ENCODE results near the gene MIR17HG. TPM values are rescaled to one million over a fixed set of nuclear protein-coding genes. Genes with fewer than 3 reads are reported as not detected.

The MIR17HG gene
- total RNA-seq, 4 donors from 2014 or later = 0.95 to 21.0 (median 4.5) TPM

DNA sequence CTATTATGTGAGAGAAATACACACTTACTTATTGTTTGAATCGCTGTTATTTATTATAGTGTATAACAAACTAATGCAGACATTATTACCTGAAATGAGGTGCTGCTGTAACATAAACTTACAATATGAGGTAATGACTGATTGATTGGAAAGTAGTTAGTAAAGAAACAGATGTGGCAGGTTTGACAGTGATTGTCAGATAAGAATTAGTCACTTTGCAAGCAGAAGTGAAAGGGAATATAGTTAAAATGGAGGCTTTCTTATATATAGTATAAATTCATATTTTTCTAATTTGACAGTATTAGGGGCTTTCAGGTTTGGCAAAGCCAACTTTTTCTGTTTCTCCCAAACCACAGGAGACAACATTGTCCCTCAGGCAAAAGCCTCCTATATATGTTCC, 20.6 kb downstream of the MIR17HG start:
- H3K36me3 ChIP-seq = no peaks in the 10 kb centered on the region
- H3K27me3 ChIP-seq = peaks cover 0 to 5% (median 0%) of the 10 kb centered on the region in 4 donors
- TF ChIP-seq, protein P1, sequence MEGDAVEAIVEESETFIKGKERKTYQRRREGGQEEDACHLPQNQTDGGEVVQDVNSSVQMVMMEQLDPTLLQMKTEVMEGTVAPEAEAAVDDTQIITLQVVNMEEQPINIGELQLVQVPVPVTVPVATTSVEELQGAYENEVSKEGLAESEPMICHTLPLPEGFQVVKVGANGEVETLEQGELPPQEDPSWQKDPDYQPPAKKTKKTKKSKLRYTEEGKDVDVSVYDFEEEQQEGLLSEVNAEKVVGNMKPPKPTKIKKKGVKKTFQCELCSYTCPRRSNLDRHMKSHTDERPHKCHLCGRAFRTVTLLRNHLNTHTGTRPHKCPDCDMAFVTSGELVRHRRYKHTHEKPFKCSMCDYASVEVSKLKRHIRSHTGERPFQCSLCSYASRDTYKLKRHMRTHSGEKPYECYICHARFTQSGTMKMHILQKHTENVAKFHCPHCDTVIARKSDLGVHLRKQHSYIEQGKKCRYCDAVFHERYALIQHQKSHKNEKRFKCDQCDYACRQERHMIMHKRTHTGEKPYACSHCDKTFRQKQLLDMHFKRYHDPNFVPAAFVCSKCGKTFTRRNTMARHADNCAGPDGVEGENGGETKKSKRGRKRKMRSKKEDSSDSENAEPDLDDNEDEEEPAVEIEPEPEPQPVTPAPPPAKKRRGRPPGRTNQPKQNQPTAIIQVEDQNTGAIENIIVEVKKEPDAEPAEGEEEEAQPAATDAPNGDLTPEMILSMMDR (IDR thresholded peaks at IDR 0.05) = no peak
- TF ChIP-seq POLR2A (IDR thresholded peaks at IDR 0.05) = no peak
- H3K9me3 ChIP-seq = no peaks in the 10 kb centered on the region
- H3K4me1 ChIP-seq = no peaks in the 10 kb centered on the region
- intact Hi-C loops (cut with DNase I) = no loop called here
- no peak overlapping the region for H3K4me3 ChIP-seq
- H3K27ac ChIP-seq = no peak overlapping the region
- 96 to 100% methylated on average over 1 of the region's 1 CpG for WGBS, 2 donors
- no peak for DNase-seq

DNA sequence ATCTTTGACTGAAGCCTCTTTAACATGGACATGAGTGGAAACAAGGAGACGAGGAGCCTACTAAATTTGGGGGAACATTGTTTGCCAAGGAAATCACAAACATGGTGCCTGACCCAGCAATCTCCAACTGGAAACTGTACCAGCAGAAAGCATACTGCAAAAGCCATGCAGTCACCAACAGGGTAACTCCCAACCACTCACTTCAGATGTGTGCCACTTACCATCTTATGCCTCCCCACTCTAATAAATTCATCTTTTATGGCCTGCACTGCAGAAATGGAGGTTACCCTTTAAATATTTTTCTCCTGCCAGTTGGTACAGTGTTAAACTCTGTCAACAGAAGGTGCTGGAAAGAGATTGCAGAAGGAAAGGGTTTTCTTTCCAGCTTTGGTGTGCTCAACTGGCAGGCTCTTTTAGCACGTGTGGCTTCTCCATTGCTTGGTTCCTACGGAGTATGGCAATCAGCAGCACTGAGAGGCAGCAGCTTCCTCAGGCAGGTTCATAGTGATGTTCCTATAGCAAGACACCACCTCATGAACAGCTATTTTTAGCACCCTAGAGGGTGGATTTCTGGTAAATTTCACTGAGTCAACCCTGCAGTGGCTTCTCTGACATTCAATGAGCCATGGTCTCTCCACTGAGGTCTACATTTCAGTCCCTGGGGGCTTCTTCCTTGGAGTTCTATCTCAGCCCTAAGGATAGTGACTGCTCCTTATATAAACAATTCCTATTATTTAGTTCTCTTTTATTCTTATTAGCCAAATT, 21.4 kb downstream of the MIR17HG start:
- H3K4me1 ChIP-seq = no peaks in the 10 kb centered on the region
- H3K9me3 ChIP-seq = no peaks in the 10 kb centered on the region
- H3K36me3 ChIP-seq = no peaks in the 10 kb centered on the region
- no peak for DNase-seq
- H3K4me3 ChIP-seq = no peak overlapping the region
- H3K27me3 ChIP-seq = peaks cover 0 to 5% (median 0%) of the 10 kb centered on the region in 4 donors
- 81 to 88% methylated on average over 3 of the region's 3 CpGs for WGBS, 2 donors
- intact Hi-C loops (cut with DNase I) = no loop called here
- no peak for TF ChIP-seq POLR2A (IDR thresholded peaks at IDR 0.05)
- TF ChIP-seq, protein P1 (IDR thresholded peaks at IDR 0.05) = no peak
- H3K27ac ChIP-seq = no peak overlapping the region

DNA sequence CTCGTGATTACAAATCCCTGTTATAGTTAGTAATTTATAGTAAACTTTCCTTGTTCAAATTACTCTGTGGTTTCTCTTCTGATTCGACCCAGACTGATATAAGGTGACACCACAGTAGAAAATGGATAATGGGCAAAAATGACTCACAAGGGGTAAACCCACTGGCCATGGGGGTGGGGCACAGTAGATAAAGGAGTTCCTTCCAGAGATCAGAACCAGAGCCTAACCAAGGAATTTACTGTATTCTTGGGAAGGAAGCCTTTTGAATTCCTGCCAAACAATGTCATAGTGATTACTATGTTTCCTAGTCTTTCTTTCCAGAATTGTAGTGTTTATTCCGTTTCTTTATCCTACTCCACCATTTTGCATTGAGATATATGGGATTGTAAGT, 21.9 kb downstream of the MIR17HG start:
- intact Hi-C loops (cut with DNase I) = no loop called here
- no peaks in the 10 kb centered on the region for H3K9me3 ChIP-seq
- no peaks in the 10 kb centered on the region for H3K36me3 ChIP-seq
- H3K27me3 ChIP-seq = peaks cover 0 to 5% (median 0%) of the 10 kb centered on the region in 4 donors
- WGBS, 2 donors = 28 to 34% methylated on average over 3 of the region's 3 CpGs
- TF ChIP-seq, protein P1 (IDR thresholded peaks at IDR 0.05) = no peak
- no peak for TF ChIP-seq POLR2A (IDR thresholded peaks at IDR 0.05)
- H3K4me1 ChIP-seq = no peaks in the 10 kb centered on the region
- no peak overlapping the region for H3K27ac ChIP-seq
- no peak for DNase-seq
- no peak overlapping the region for H3K4me3 ChIP-seq

DNA sequence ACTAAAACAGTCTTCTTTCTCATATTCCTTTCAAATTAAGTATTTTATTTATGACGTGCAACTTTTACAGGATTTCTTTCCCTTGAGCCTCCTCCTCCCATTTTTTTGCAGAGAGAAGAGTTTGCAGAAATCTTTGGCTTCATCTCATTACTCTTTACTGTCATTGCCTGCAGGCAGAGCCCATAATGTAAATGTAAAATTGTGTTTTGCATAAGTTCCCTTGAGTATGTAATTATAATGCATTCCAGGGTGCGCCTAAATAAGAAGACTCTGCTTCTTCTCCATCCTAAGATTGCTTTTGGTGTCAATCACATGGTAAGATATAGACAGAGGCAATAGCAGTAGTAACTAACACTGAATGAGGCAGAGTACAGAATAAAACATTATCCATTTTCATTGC, 23.0 kb downstream of the MIR17HG start:
- Histone ChIP-seq H3K4me1 (no peaks in the 10 kb centered on the region), H3K9me3 (no peaks in the 10 kb centered on the region), H3K4me3 (no peak overlapping the region), H3K27ac (no peak overlapping the region), H3K36me3 (no peaks in the 10 kb centered on the region), H3K27me3 (peaks cover 0 to 5% (median 0%) of the 10 kb centered on the region in 4 donors)
- DNase-seq = no peak
- WGBS, 2 donors = 93 to 95% methylated on average over 2 of the region's 2 CpGs
- intact Hi-C loops (cut with DNase I) = no loop called here
- TF ChIP-seq, protein P1 (IDR thresholded peaks at IDR 0.05) = no peak
- no peak for TF ChIP-seq POLR2A (IDR thresholded peaks at IDR 0.05)

DNA sequence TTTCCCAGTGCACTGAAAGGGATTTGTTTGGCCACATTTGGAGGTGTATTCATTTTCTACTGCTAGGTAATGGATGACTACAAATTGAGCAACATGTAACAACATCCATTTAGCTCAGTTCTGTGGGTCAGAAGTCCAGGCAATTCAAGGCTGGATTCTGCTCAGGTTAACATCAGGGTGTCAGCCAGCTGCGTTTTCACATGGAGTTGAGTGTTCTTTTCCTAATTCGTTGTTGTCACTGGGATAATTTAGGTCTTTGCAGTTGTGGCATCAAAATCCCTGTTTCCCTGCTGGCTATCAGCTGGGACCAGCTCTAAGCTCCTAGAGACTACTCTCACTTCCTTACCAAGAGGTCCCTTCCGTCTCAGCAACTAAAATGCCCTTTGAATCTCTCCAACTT, 25.4 kb downstream of the MIR17HG start:
- H3K9me3 ChIP-seq = no peaks in the 10 kb centered on the region
- intact Hi-C loops (cut with DNase I) = no loop called here
- peaks cover 0 to 5% (median 0%) of the 10 kb centered on the region in 4 donors for H3K27me3 ChIP-seq
- H3K4me1 ChIP-seq = no peaks in the 10 kb centered on the region
- H3K36me3 ChIP-seq = no peaks in the 10 kb centered on the region
- H3K4me3 ChIP-seq = no peak overlapping the region
- TF ChIP-seq, protein P1 (IDR thresholded peaks at IDR 0.05) = no peak
- TF ChIP-seq POLR2A (IDR thresholded peaks at IDR 0.05) = no peak
- H3K27ac ChIP-seq = no peak overlapping the region
- WGBS, 2 donors = 73 to 76% methylated on average over 3 of the region's 3 CpGs
- no peak for DNase-seq

Measured in esophagus squamous epithelium (tissue), 5 donors.